Activated CD4-positive, alpha-beta T cell treated with anti-CD3 and anti-CD28 coated beads, Interleukin-2, amount 10 ng/mL, durations not matched to agents 7 days and 5 days (primary cell): ENCODE results near the gene CAMKK2. TPM values are rescaled to one million over a fixed set of nuclear protein-coding genes. Genes with fewer than 3 reads are reported as not detected.
"Not testable (repeated sequence)": the region's sequence is repeated elsewhere in the genome, so short reads cannot be mapped to it uniquely, and the experiment has no call there.

Source experiments
- CTCF ChIA-PET: fragments of 350-600 bp; sonication (Branson Sonifier 250); formaldehyde crosslinking; loops from one replicate; lab custom pipeline; 2021; ENCODE audit warnings: antibody characterized with exemption; lab: Charles Lee
- POLR2A ChIA-PET: fragments of 350-600 bp; sonication (Branson Sonifier 250); formaldehyde crosslinking; loops from one replicate; lab custom pipeline; 2021; ENCODE audit warnings: antibody characterized with exemption; lab: Charles Lee
- DNase-seq: peaks from one replicate; pipeline ENCODE4 v3.0.0-alpha.2; 2020
- H3K27ac Mint-ChIP-seq: one replicate; pipeline ENCODE4 v1.8.0; 2021; ENCODE audit warnings: mild to moderate bottlenecking, moderate library complexity, mixed read lengths
- H3K27me3 Mint-ChIP-seq: one replicate; pipeline ENCODE4 v1.8.0; 2021; ENCODE audit warnings: mixed read lengths
- H3K36me3 Mint-ChIP-seq: one replicate; pipeline ENCODE4 v1.8.0; 2021; ENCODE audit warnings: low read depth, mixed read lengths
- H3K4me1 Mint-ChIP-seq: one replicate; pipeline ENCODE4 v1.8.0; 2021; ENCODE audit warnings: mixed read lengths
- H3K4me3 Mint-ChIP-seq: one replicate; pipeline ENCODE4 v1.8.0; 2021; ENCODE audit warnings: mild to moderate bottlenecking, moderate library complexity, mixed read lengths
- H3K9me3 Mint-ChIP-seq: one replicate; pipeline ENCODE4 v1.8.0; 2021; ENCODE audit warnings: mixed read lengths
- total RNA-seq, 2 experiments: library from RNA; stranded (reverse); gene quantifications; one replicate each; pipeline ENCODE4 v1.2.3, GENCODE V29; 2021

CAMKK2 gene
- total RNA-seq, 2 experiments from 2014 or later = 31.2 to 32.4 TPM

DNA sequence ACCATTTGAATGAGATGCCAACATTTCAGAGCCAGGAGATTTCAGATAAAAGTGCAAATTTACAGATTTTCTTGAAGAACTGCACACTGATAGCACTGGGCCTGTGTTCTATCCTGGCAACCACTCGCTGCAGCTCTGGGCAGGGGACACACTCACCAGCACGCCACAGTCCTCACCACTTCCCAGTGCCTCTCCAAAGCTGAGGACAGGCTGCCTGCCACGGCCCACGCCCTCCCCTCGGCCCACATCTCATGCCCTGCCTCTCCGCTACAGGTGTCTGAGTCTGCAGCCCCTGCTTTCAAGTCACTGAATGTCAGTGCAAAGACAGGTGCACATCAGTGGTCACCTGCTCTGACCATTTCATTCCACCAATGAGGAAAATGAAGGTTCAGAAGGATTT is 12.7 kb downstream of the CAMKK2 start:
- Mint-ChIP-seq H3K27ac (no peak overlapping the region), H3K4me1 (peaks cover 13% of the 10 kb centered on the region), H3K4me3 (no peak overlapping the region), H3K27me3 (no peaks in the 10 kb centered on the region), H3K9me3 (no peaks in the 10 kb centered on the region), H3K36me3 (peaks cover 8% of the 10 kb centered on the region)
- ChIA-PET CTCF (interaction anchor here (0.5 to 1.4 kb wide), 2 partner anchors 12 to 761 kb away, joined by 3 to 4 read pairs; no protein-coding TSS in a partner anchor), POLR2A (no interaction called here)
- DNase-seq = no peak

- ChIA-PET POLR2A (interaction anchor here (0.5 kb wide), 1 partner anchor 177 kb away, joined by 3 read pairs; no protein-coding TSS in a partner anchor), CTCF (interaction anchor here (0.5 to 1.4 kb wide), 2 partner anchors 12 to 760 kb away, joined by 3 to 4 read pairs; no protein-coding TSS in a partner anchor)
- H3K27me3 Mint-ChIP-seq = no peaks in the 10 kb centered on the region
- H3K27ac Mint-ChIP-seq = no peak overlapping the region
- DNase-seq = no peak
- H3K9me3 Mint-ChIP-seq = no peaks in the 10 kb centered on the region
- H3K4me1 Mint-ChIP-seq = peaks cover 8% of the 10 kb centered on the region
- no peak overlapping the region for H3K4me3 Mint-ChIP-seq
- peaks cover 7% of the 10 kb centered on the region for H3K36me3 Mint-ChIP-seq
Measured at GRCh38 chr12:121283388-121283787, 13.1 kb downstream of the CAMKK2 start.

- CTCF ChIA-PET, DNase-seq, H3K27ac Mint-ChIP-seq, H3K27me3 Mint-ChIP-seq, H3K4me3 Mint-ChIP-seq, H3K4me1 Mint-ChIP-seq, H3K36me3 Mint-ChIP-seq, H3K9me3 Mint-ChIP-seq: not testable (repeated sequence)
- POLR2A ChIA-PET = interaction anchor here (0.5 kb wide), 1 partner anchor 177 kb away, joined by 3 read pairs; no protein-coding TSS in a partner anchor
Measured at GRCh38 chr12:121282910-121283309, 13.6 kb downstream of the CAMKK2 start.

GRCh38 chr12:121282072-121282742 is 14.3 kb downstream of the CAMKK2 start:
- H3K4me1 Mint-ChIP-seq = peaks cover 2% of the 10 kb centered on the region
- DNase-seq = no peak
- no peak overlapping the region for H3K27ac Mint-ChIP-seq
- CTCF ChIA-PET = no interaction called here
- H3K27me3 Mint-ChIP-seq = no peaks in the 10 kb centered on the region
- H3K9me3 Mint-ChIP-seq = no peaks in the 10 kb centered on the region
- no peak overlapping the region for H3K4me3 Mint-ChIP-seq
- POLR2A ChIA-PET = no interaction called here
- H3K36me3 Mint-ChIP-seq = peaks cover 10% of the 10 kb centered on the region

DNA sequence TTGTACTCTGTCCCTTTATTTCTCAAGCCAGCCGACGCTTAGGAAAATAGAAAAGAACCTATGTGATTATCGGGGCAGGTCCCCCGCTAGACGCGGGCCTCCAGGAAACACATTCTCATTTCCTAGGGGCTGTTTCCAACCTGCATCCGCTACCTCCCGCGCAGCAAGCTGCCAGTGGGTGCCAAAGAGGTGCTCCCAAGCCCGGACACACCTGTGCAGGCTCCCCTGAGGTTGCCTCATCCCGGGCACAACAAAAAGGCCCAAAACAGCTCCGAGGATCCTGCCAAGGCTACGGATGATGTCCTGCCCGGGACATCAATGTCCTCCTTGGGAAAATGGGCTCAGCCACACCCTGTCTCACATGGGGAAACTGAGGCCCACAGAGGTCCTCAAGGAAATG is 15.4 kb downstream of the CAMKK2 start:
- H3K4me3 Mint-ChIP-seq, H3K4me1 Mint-ChIP-seq, DNase-seq, H3K9me3 Mint-ChIP-seq, H3K36me3 Mint-ChIP-seq, H3K27ac Mint-ChIP-seq, H3K27me3 Mint-ChIP-seq, POLR2A ChIA-PET: not testable (repeated sequence)
- CTCF ChIA-PET = interaction anchor here (1.1 kb wide), 1 partner anchor 9 kb away, joined by 3 read pairs; no protein-coding TSS in a partner anchor

- H3K27ac Mint-ChIP-seq, H3K4me1 Mint-ChIP-seq, H3K4me3 Mint-ChIP-seq, DNase-seq, POLR2A ChIA-PET, H3K9me3 Mint-ChIP-seq, H3K27me3 Mint-ChIP-seq: not testable (repeated sequence)
- CTCF ChIA-PET = interaction anchor here (1.1 kb wide), 1 partner anchor 10 kb away, joined by 3 read pairs; no protein-coding TSS in a partner anchor
- H3K36me3 Mint-ChIP-seq = peaks cover 13% of the 10 kb centered on the region
Measured at GRCh38 chr12:121280531-121280930, 16.0 kb downstream of the CAMKK2 start.

DNA sequence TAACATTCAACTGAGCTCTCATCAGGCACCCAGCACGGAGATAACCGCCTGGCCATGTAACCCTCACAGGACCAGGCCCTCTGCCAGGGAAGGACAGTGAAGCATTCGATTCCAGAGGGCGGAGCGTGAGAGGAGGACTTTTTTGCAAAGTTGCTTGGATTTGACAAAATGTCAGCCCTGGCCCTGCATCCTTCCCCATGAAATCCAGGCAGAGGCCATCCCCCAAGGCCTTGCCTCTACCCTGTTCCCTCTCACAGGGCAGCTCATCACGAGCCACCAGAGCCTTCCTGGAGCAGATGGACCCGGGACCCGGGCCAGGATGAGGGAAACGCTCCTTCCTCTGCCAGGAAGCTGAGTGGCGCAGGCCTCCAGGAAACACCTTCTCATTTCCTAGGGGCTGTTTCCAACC is 17.0 kb downstream of the CAMKK2 start:
- Mint-ChIP-seq H3K9me3 (no peaks in the 10 kb centered on the region), H3K4me1 (no peaks in the 10 kb centered on the region), H3K36me3 (peaks cover 13% of the 10 kb centered on the region), H3K27me3 (no peaks in the 10 kb centered on the region), H3K4me3 (no peak overlapping the region), H3K27ac (no peak overlapping the region)
- DNase-seq = no peak
- CTCF ChIA-PET = interaction anchor here (0.6 to 1.2 kb wide), 5 partner anchors 8 to 231 kb away, joined by 3 to 4 read pairs (median 3); no protein-coding TSS in a partner anchor
- POLR2A ChIA-PET = no interaction called here

- DNase-seq = no peak
- peaks cover 13% of the 10 kb centered on the region for H3K36me3 Mint-ChIP-seq
- H3K4me3 Mint-ChIP-seq = no peak overlapping the region
- no peaks in the 10 kb centered on the region for H3K4me1 Mint-ChIP-seq
- H3K9me3 Mint-ChIP-seq = no peaks in the 10 kb centered on the region
- ChIA-PET CTCF (interaction anchor here (0.6 to 1.2 kb wide), 4 partner anchors 8 to 232 kb away, joined by 3 to 4 read pairs (median 3); no protein-coding TSS in a partner anchor), POLR2A (no interaction called here)
- H3K27ac Mint-ChIP-seq = no peak overlapping the region
- no peaks in the 10 kb centered on the region for H3K27me3 Mint-ChIP-seq
Measured at GRCh38 chr12:121279071-121279375, 17.5 kb downstream of the CAMKK2 start.

DNA sequence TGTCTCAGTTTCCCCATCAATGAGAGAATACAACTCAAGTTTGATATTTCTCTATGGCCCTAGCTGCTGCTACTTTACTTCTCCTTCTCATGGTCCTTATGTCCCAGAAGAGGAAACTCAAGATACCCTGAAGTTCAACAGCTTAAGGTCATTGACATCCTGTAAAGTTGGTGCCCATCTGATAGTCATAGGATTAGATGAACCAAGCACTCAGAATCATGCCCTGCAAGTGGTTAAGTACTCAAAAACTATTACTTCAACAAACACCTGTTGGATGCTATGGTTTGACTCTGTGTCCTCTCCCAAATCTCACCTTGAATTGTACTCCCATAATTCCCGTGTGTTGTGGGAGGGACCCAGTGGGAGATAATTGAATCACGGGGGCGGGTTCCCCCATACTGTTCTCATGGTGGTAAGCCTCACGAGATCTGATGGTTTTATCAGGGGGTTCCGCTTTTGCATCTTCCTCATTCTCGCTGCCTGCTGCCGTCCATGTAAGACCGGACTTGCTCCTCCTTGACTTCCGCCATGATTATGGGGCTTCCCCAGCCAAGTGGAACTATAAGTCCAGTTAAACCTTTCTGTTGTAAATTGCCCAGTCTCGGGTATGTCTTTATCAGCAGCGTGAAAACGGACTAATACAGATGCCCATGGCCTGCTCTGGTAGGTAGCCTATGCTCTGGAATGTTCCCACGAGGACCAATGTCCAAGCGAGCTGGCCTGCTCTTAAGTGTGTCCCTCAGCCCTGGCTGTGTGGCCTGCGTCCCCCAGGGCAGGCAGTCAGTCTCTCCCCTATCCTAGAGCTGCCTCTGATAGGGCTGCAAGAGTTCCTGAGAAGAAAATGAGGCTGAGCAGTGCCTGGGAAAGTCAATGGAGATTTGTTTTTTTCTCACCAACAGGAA is 18.1 kb downstream of the CAMKK2 start:
- H3K36me3 Mint-ChIP-seq = peaks cover 13% of the 10 kb centered on the region
- H3K27ac Mint-ChIP-seq = no peak overlapping the region
- H3K4me1 Mint-ChIP-seq = no peaks in the 10 kb centered on the region
- no peak for DNase-seq
- POLR2A ChIA-PET = no interaction called here
- no peak overlapping the region for H3K4me3 Mint-ChIP-seq
- CTCF ChIA-PET = interaction anchor here (0.6 to 1.2 kb wide), 3 partner anchors 9 to 232 kb away, joined by 3 to 4 read pairs (median 3); no protein-coding TSS in a partner anchor
- H3K27me3 Mint-ChIP-seq = no peaks in the 10 kb centered on the region
- H3K9me3 Mint-ChIP-seq = no peaks in the 10 kb centered on the region

DNA sequence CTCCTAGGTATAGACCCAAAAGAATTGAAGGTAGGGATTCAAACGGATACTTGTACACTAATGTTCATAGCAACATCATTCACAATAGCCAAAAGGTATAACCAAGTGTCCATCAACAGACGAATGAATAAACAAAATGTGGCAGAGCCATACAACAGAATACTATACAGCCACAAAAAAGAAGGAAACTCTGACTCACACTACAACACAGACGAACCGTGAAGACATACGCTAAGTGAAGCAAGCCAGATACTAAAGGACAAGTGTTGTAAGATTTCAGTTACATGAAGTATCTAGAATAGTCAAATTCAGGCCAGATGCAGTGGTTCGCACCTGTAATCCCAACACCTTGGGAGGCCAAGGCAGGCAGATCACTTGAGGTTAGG is 19.1 kb downstream of the CAMKK2 start:
- H3K4me3 Mint-ChIP-seq = no peak overlapping the region
- no peak overlapping the region for H3K27ac Mint-ChIP-seq
- H3K36me3 Mint-ChIP-seq = peaks cover 17% of the 10 kb centered on the region
- no peaks in the 10 kb centered on the region for H3K27me3 Mint-ChIP-seq
- no peak for DNase-seq
- no peaks in the 10 kb centered on the region for H3K9me3 Mint-ChIP-seq
- ChIA-PET CTCF (no interaction called here), POLR2A (no interaction called here)
- peaks cover 3% of the 10 kb centered on the region for H3K4me1 Mint-ChIP-seq

GRCh38 chr12:121274036-121274763 is 22.3 kb downstream of the CAMKK2 start:
- ChIA-PET CTCF (interaction anchor here (0.5 to 1.5 kb wide), 2 partner anchors 37 to 840 kb away, joined by 3 read pairs; no protein-coding TSS in a partner anchor), POLR2A (no interaction called here)
- DNase-seq = no peak
- Mint-ChIP-seq H3K36me3 (peaks cover 26% of the 10 kb centered on the region), H3K9me3 (no peaks in the 10 kb centered on the region), H3K27me3 (no peaks in the 10 kb centered on the region), H3K27ac (no peak overlapping the region), H3K4me3 (no peak overlapping the region), H3K4me1 (peaks cover 3% of the 10 kb centered on the region)

DNA sequence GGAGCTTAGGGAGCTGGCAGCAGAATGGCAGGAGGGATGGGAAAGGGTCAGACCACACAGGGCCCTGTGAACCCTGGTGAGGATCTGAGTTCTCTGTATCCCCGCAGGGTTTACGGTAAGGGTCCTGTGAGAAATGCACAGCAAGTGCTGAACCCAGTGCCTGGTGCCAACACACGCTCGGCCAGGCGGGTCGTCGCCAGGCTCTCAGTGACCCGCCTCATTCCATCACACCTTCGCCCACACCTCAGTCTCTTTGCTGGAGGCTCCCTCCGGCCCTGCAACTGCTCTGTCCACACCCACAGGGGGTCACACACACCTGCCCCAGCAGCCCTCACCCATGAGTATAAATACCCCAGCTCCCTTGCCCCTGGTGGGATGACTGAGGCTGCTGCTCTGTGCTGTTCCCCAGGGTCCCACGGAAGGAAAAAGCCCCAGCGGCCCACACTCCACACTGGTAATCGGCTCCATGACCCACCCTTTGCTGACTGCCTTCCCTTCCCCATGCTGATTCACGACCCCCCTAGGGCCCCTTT is 23.1 kb downstream of the CAMKK2 start:
- CTCF ChIA-PET = interaction anchor here (1.5 kb wide), 1 partner anchor 36 kb away, joined by 3 read pairs; no protein-coding TSS in a partner anchor
- Mint-ChIP-seq H3K4me1 (peaks cover 3% of the 10 kb centered on the region), H3K4me3 (no peak overlapping the region), H3K27me3 (no peaks in the 10 kb centered on the region), H3K36me3 (peaks cover 31% of the 10 kb centered on the region), H3K27ac (no peak overlapping the region), H3K9me3 (no peaks in the 10 kb centered on the region)
- DNase-seq = no peak
- POLR2A ChIA-PET = no interaction called here
